ENCODE data around the gene PKIG.

DNA sequence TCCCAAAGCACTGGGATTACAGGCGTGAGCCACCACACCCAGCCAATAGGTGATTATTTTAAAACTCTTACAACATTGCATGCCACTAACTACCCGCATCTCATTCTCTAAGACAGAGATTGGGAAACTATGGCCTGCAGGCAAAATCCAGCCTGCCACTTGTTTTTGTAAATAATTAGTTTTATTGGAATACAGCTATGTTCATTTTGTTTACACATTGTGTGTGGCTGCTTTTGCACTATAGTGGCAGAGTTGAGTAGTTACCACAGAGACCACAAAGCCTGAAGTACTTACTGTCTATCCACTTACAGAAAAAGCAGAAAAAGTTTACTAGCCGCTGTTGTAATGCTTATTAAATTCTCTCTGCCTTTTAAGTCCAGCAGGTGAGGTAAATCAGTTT lies 16.4 kb upstream of the PKIG start:
- TF ChIP-seq, protein P1, sequence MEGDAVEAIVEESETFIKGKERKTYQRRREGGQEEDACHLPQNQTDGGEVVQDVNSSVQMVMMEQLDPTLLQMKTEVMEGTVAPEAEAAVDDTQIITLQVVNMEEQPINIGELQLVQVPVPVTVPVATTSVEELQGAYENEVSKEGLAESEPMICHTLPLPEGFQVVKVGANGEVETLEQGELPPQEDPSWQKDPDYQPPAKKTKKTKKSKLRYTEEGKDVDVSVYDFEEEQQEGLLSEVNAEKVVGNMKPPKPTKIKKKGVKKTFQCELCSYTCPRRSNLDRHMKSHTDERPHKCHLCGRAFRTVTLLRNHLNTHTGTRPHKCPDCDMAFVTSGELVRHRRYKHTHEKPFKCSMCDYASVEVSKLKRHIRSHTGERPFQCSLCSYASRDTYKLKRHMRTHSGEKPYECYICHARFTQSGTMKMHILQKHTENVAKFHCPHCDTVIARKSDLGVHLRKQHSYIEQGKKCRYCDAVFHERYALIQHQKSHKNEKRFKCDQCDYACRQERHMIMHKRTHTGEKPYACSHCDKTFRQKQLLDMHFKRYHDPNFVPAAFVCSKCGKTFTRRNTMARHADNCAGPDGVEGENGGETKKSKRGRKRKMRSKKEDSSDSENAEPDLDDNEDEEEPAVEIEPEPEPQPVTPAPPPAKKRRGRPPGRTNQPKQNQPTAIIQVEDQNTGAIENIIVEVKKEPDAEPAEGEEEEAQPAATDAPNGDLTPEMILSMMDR (IDR thresholded peaks at IDR 0.05; ENCODE audit: extremely low read depth in 1 of 2, insufficient read depth in 1 of 2, low read depth in 1 of 2, low read length in 2 of 2), result no peak
- TF ChIP-seq MAX (IDR thresholded peaks at IDR 0.05; ENCODE audit: insufficient read depth, insufficient read length) (no peak), JUN (IDR thresholded peaks at IDR 0.05; ENCODE audit: borderline replicate concordance, insufficient read depth, insufficient read length, low read depth) (no peak), EZH2 (IDR thresholded peaks at IDR 0.05; ENCODE audit: borderline replicate concordance, low read depth, low read length, severe bottlenecking) (no peak), POLR2A (IDR thresholded peaks at IDR 0.05; ENCODE audit: low read depth, low read length) (no peak)
